GM19397 (cell line): ENCODE data around the gene PRICKLE2.

Source experiments
- ATAC-seq: cut with Tn5 transposase; IDR thresholded peaks from one replicate; pipeline ENCODE4 v1.9.1; 2021; ENCODE audit warnings: mild to moderate bottlenecking, moderate library complexity; ENCODE audit not compliant: unreplicated experiment

PRICKLE2 gene

GRCh38 chr3:64081235-64081630 is 144.0 kb downstream of the PRICKLE2 start:
- ATAC-seq: no peak

- ATAC-seq: no peak
Measured at GRCh38 chr3:64080616-64081234, 144.5 kb downstream of the PRICKLE2 start.

- no peak for ATAC-seq
Measured at GRCh38 chr3:64079369-64080150, 145.7 kb downstream of the PRICKLE2 start.

GRCh38 chr3:64078966-64079365 is 146.3 kb downstream of the PRICKLE2 start:
- no peak for ATAC-seq

- no peak for ATAC-seq
Measured at GRCh38 chr3:64074895-64075679, 150.2 kb downstream of the PRICKLE2 start.

GRCh38 chr3:64074060-64074459 is 151.2 kb downstream of the PRICKLE2 start:
- ATAC-seq: no peak

GRCh38 chr3:64073158-64073761 is 152.0 kb downstream of the PRICKLE2 start:
- no peak for ATAC-seq

- ATAC-seq: no peak
Measured at GRCh38 chr3:64072126-64072525, 153.1 kb downstream of the PRICKLE2 start.

GRCh38 chr3:64070704-64071103 is 154.6 kb downstream of the PRICKLE2 start:
- no peak for ATAC-seq

- ATAC-seq: no peak
Measured at GRCh38 chr3:64067506-64068346, 157.5 kb downstream of the PRICKLE2 start.

- no peak for ATAC-seq
Measured at GRCh38 chr3:64064804-64065203, 160.5 kb downstream of the PRICKLE2 start.

GRCh38 chr3:64063983-64064438 is 161.3 kb downstream of the PRICKLE2 start:
- ATAC-seq: no peak

GRCh38 chr3:64063207-64063982 is 161.9 kb downstream of the PRICKLE2 start:
- ATAC-seq: no peak

- no peak for ATAC-seq
Measured at GRCh38 chr3:64061628-64062027, 163.6 kb downstream of the PRICKLE2 start.

GRCh38 chr3:64059484-64060175 is 165.6 kb downstream of the PRICKLE2 start:
- ATAC-seq: no peak

GRCh38 chr3:64058566-64058965 is 166.7 kb downstream of the PRICKLE2 start:
- no peak for ATAC-seq

- ATAC-seq: no peak
Measured at GRCh38 chr3:64057231-64057630, 168.0 kb downstream of the PRICKLE2 start.

- ATAC-seq: no peak
Measured at GRCh38 chr3:64056606-64057180, 168.6 kb downstream of the PRICKLE2 start.

- ATAC-seq: no peak
Measured at GRCh38 chr3:64055076-64055475, 170.2 kb downstream of the PRICKLE2 start.
